Upper lobe of left lung (tissue), 4 donors: ENCODE measurements around the gene DGCR6.

Experiments
- EP300 ChIP-seq, 4 donors: sonication (generic); formaldehyde crosslinking; IDR thresholded peaks; one replicate each; pipeline ENCODE4 v1.5.1; 2017; ENCODE audit warnings: antibody characterized with exemption in 4 of 4, control low read depth in 2 of 4
- TF ChIP-seq, protein P1 (sequence below), 6 experiments: fragments of 450-650 bp in 4 of 6; fragments of 200-600 bp in 2 of 6; sonication (generic) in 2 of 6; IDR thresholded peaks; one replicate each; pipeline ENCODE4 v1.5.1; 2016 to 2019; ENCODE audit warnings: antibody characterized with exemption in 6 of 6

DNA sequence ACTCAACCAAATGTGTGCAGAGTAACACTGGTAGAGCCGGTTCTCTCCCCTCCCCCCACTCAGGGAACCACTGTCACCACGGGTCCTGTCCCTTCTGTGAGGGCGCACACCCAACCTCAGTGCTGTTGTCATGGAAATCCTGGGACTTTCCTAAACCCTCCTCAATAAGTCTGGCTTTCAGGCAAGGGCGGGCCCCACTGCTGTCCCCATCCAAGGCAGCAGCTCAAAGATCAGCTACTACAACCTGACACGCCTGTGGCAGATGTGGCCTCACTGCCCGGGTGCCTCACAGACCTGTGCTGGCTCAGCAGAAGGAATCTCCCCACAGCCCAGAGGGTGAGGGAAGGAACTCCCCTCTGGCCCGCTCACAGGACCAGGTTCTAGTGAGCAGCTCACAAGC is 27.8 kb downstream of the DGCR6 start:
- no peak for TF ChIP-seq EP300 (IDR thresholded peaks at IDR 0.05)
- TF ChIP-seq, protein P1, sequence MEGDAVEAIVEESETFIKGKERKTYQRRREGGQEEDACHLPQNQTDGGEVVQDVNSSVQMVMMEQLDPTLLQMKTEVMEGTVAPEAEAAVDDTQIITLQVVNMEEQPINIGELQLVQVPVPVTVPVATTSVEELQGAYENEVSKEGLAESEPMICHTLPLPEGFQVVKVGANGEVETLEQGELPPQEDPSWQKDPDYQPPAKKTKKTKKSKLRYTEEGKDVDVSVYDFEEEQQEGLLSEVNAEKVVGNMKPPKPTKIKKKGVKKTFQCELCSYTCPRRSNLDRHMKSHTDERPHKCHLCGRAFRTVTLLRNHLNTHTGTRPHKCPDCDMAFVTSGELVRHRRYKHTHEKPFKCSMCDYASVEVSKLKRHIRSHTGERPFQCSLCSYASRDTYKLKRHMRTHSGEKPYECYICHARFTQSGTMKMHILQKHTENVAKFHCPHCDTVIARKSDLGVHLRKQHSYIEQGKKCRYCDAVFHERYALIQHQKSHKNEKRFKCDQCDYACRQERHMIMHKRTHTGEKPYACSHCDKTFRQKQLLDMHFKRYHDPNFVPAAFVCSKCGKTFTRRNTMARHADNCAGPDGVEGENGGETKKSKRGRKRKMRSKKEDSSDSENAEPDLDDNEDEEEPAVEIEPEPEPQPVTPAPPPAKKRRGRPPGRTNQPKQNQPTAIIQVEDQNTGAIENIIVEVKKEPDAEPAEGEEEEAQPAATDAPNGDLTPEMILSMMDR (IDR thresholded peaks at IDR 0.05) = no peak
